ENCODE measurements around the gene CHD2. TPM values are rescaled to one million over a fixed set of nuclear protein-coding genes. Genes with fewer than 3 reads are reported as not detected.
A peak's percentile ranks its signal among the peaks of the same experiment; 100 is the strongest.

Gene CHD2
- total RNA-seq, 2 donors from 2014 or later, result 31.1 to 37.9 TPM

- peak overlapping the region; percentile 38 to 52 for H3K27ac ChIP-seq
- H3K27me3 ChIP-seq, result no peaks in the 10 kb centered on the region
- peaks cover 33% of the 10 kb centered on the region for H3K36me3 ChIP-seq
- TF ChIP-seq CTCF (IDR thresholded peaks at IDR 0.05), result no peak
- H3K4me1 ChIP-seq, result peaks cover 0 to 59% of the 10 kb centered on the region in 2 donors
- H3K4me3 ChIP-seq, result no peak overlapping the region
- H3K9me3 ChIP-seq, result no peaks in the 10 kb centered on the region
- no peak for DNase-seq (ENCODE audit: low spot score)
Measured at GRCh38 chr15:92922418-92923002, 22.4 kb downstream of the CHD2 start.

- Histone ChIP-seq H3K9me3 (no peaks in the 10 kb centered on the region), H3K27ac (peak overlapping the region in 1 of 2 donors; percentile 39), H3K27me3 (no peaks in the 10 kb centered on the region), H3K4me1 (peaks cover 0 to 43% of the 10 kb centered on the region in 2 donors), H3K4me3 (no peak overlapping the region), H3K36me3 (peaks cover 50% of the 10 kb centered on the region)
- TF ChIP-seq CTCF (IDR thresholded peaks at IDR 0.05), result no peak
- no peak for DNase-seq (ENCODE audit: low spot score)
Measured at GRCh38 chr15:92924216-92924615, 24.1 kb downstream of the CHD2 start.

- H3K36me3 ChIP-seq, result peaks cover 61% of the 10 kb centered on the region
- H3K9me3 ChIP-seq, result no peaks in the 10 kb centered on the region
- no peak for DNase-seq (ENCODE audit: low spot score)
- no peak overlapping the region for H3K4me3 ChIP-seq
- TF ChIP-seq CTCF (IDR thresholded peaks at IDR 0.05), result no peak
- H3K27ac ChIP-seq, result no peak overlapping the region
- no peaks in the 10 kb centered on the region for H3K27me3 ChIP-seq
- H3K4me1 ChIP-seq, result peaks cover 0 to 35% of the 10 kb centered on the region in 2 donors
Measured at GRCh38 chr15:92925454-92925853, 25.3 kb downstream of the CHD2 start.

- DNase-seq (ENCODE audit: low spot score), result no peak
- H3K27ac ChIP-seq, result no peak overlapping the region
- H3K36me3 ChIP-seq, result peaks cover 85% of the 10 kb centered on the region
- H3K9me3 ChIP-seq, result no peaks in the 10 kb centered on the region
- H3K4me1 ChIP-seq, result peaks cover 0 to 11% of the 10 kb centered on the region in 2 donors
- H3K4me3 ChIP-seq, result no peak overlapping the region
- no peaks in the 10 kb centered on the region for H3K27me3 ChIP-seq
- no peak for TF ChIP-seq CTCF (IDR thresholded peaks at IDR 0.05)
Measured at GRCh38 chr15:92928225-92928750, 28.2 kb downstream of the CHD2 start.

GRCh38 chr15:92929002-92929401, 28.9 kb downstream of the CHD2 start:
- Histone ChIP-seq H3K36me3 (peaks cover 92% of the 10 kb centered on the region), H3K9me3 (no peaks in the 10 kb centered on the region), H3K27me3 (no peaks in the 10 kb centered on the region), H3K4me3 (no peak overlapping the region), H3K4me1 (peaks cover 0 to 7% of the 10 kb centered on the region in 2 donors), H3K27ac (no peak overlapping the region)
- no peak for DNase-seq (ENCODE audit: low spot score)
- TF ChIP-seq CTCF (IDR thresholded peaks at IDR 0.05), result no peak

Measured in right atrium auricular region (tissue), 2 donors.